ENCODE data around the gene STX10.

STX10 gene

GRCh38 chr19:13119627-13120026, 30.5 kb downstream of the STX10 start:
- no peak for DNase-seq (ENCODE audit: low spot score)

- DNase-seq (ENCODE audit: low spot score): peak; percentile 40
These were observed 31.6 kb downstream of the STX10 start for GRCh38 chr19:13118424-13119193.

GRCh38 chr19:13117772-13118423, 32.3 kb downstream of the STX10 start, which contains the start of gene NACC1:
Gene NACC1, plus strand, starts transcription at chr19:13118264. Its CDS starts 16,944 bp downstream, at chr19:13135208.
- peak; percentile 92 for DNase-seq (ENCODE audit: low spot score)

GRCh38 chr19:13117176-13117771, 32.9 kb downstream of the STX10 start:
- no peak for DNase-seq (ENCODE audit: low spot score)

- DNase-seq (ENCODE audit: low spot score): peak; percentile 95
These were observed 33.6 kb downstream of the STX10 start, which contains the start of gene TRMT1 for GRCh38 chr19:13116282-13117175. Gene TRMT1, minus strand, starts transcription at chr19:13116740. Its CDS starts 341 bp downstream, at chr19:13116399.

GRCh38 chr19:13115936-13116281, 34.3 kb downstream of the STX10 start:
- DNase-seq (ENCODE audit: low spot score): no peak

- DNase-seq (ENCODE audit: low spot score): no peak
These were observed 37.6 kb downstream of the STX10 start for GRCh38 chr19:13112555-13112954.

GRCh38 chr19:13110099-13110610, 40.0 kb downstream of the STX10 start:
- DNase-seq (ENCODE audit: low spot score): no peak

GRCh38 chr19:13109361-13110098, 40.6 kb downstream of the STX10 start:
- DNase-seq (ENCODE audit: low spot score): no peak

- DNase-seq (ENCODE audit: low spot score): peak; percentile 49
These were observed 45.1 kb downstream of the STX10 start for GRCh38 chr19:13104848-13105711.

GRCh38 chr19:13104360-13104847, 45.8 kb downstream of the STX10 start:
- peak; percentile 93 for DNase-seq (ENCODE audit: low spot score)

GRCh38 chr19:13103581-13104359, 46.4 kb downstream of the STX10 start:
- DNase-seq (ENCODE audit: low spot score): peak; percentile 58

GRCh38 chr19:13102666-13103580, 47.3 kb downstream of the STX10 start, which contains the start of gene LYL1:
Gene LYL1, minus strand, starts transcription at chr19:13102858. Its CDS starts 1,687 bp downstream, at chr19:13101171.
- peak; percentile 83 for DNase-seq (ENCODE audit: low spot score)

GRCh38 chr19:13102416-13102665, 47.8 kb downstream of the STX10 start:
- DNase-seq (ENCODE audit: low spot score): peak; percentile 55

- no peak for DNase-seq (ENCODE audit: low spot score)
These were observed 48.4 kb downstream of the STX10 start for GRCh38 chr19:13101590-13102415.

GRCh38 chr19:13100841-13101589, 49.2 kb downstream of the STX10 start:
- peak; percentile 19 for DNase-seq (ENCODE audit: low spot score)
